NCI-H1694 (cell line): Measurements from ENCODE around the gene TNFSF8.

Source experiments
- DNase-seq: peaks from one replicate; lab custom pipeline; 2025; lab: John Stamatoyannopoulos, UW

Gene TNFSF8, protein sequence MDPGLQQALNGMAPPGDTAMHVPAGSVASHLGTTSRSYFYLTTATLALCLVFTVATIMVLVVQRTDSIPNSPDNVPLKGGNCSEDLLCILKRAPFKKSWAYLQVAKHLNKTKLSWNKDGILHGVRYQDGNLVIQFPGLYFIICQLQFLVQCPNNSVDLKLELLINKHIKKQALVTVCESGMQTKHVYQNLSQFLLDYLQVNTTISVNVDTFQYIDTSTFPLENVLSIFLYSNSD

GRCh38 chr9:114930056-114930812, at the start of gene TNFSF8:
Gene TNFSF8 (minus strand): TSS chr9:114930591. CDS start chr9:114930303, 288 bp downstream.
- DNase-seq: no peak

GRCh38 chr9:114973216-114973615, 42.8 kb upstream of the TNFSF8 start:
- no peak for DNase-seq

DNA sequence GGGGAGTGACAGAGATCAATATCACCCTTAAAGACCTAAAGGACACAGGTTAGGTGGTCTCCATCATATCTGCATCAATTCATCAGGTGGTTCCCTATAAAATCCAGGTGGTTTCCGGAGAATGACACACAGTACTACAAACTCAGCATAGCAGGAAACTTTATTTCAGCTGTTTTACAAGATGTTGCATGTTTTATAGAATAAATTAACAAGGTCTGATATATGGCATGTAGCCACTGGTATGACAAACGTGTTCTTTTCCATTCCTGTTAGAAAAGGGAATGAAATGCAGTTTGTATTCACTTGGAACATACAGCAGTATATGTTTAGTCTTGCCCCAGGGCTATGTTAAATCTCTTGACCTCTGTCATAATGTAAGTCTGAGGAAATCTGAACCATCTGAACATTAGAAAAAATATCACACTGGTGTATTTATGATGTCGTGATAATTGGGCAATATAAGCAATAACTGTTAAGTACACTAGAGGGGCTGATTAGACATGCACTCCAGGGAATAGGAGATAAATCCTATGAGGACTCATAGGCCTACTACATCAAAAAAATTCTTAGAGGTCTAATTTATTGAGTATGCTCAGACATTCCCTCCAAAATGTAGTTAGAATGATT, 42.2 kb upstream of the TNFSF8 start:
- no peak for DNase-seq

DNA sequence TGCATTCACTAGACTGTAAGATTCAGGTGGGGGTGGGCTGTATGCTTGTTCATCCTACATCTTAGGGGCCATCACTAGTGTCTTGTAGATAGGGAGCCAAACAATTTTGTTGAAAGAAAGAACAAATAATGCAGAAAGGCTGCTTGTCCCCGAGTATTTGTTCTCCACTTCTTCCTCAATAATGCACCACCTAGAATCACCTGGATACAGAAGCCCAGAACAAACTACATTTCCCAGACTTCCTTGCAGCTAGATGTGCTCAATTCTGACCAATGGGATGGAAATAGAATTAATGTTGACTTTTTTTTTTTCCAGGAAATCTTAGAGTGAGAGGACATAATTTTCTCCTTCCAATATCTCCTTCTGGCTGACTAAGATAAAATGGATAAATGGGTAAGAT, 38.9 kb upstream of the TNFSF8 start:
- DNase-seq: no peak

DNA sequence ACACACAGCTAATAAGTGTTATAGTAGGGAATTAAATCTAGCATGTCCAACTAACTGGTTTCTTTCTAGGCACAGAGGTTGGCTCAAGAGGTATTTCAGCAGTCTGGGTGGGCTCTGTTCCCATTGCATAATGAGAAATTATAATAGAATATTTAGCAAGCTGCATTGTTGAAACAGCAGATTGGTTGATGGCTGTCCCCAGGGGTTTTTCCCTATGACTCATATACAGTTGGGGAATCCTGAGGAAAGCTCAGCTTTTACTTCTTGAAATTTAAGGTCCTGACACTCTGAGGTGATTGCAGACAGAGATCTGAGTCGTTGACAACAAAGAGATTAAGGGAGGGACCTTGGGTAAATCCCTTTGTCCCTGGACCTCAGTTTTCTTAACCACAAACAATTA, 38.3 kb upstream of the TNFSF8 start:
- DNase-seq: no peak

- DNase-seq: no peak
Measured at GRCh38 chr9:114965564-114965963, 35.2 kb upstream of the TNFSF8 start.

GRCh38 chr9:114962809-114963208, 32.4 kb upstream of the TNFSF8 start:
- no peak for DNase-seq

DNA sequence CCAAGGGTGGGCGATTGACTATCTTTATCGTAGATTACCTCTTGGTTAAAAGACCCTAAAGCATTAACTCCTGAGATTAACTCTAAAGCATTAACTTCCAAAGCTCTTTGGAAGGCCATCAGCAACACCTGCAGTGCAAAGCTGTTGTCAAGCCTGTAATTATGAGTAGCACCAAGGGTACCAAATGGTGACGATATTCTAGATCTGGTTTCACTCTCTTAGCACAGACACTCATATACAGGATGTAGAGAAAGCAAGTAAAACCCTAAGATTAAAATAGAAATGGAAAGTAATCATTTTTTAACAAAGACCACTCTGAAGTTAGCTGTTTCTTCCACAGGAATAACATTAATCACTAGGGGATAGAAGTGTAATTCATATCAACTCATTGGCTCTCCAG, 29.9 kb upstream of the TNFSF8 start:
- no peak for DNase-seq

GRCh38 chr9:114958844-114959235, 28.4 kb upstream of the TNFSF8 start:
- no peak for DNase-seq

- DNase-seq: no peak
Measured at GRCh38 chr9:114958021-114958843, 27.8 kb upstream of the TNFSF8 start.

DNA sequence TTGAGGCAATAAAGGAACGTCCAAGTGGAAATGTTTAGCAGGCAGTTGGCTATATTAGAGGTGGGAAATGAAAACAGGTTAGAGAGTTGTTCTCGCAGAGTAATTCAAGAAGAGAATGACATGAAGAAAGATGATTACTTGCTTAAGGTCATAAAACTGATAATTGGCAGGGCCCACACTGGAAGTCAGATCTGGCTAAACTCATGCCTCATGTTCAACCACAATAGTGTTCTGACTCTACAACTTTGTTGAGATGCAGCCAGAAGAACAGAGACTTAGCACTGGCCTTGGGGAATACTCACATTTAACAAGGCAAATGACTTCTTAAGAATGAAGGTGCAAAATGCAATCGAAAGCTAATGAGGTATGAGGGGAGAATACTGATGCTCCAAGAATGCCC, 27.2 kb upstream of the TNFSF8 start:
- DNase-seq: no peak

GRCh38 chr9:114954956-114955582, 24.7 kb upstream of the TNFSF8 start:
- no peak for DNase-seq

- DNase-seq: no peak
Measured at GRCh38 chr9:114953959-114954358, 23.6 kb upstream of the TNFSF8 start.

DNA sequence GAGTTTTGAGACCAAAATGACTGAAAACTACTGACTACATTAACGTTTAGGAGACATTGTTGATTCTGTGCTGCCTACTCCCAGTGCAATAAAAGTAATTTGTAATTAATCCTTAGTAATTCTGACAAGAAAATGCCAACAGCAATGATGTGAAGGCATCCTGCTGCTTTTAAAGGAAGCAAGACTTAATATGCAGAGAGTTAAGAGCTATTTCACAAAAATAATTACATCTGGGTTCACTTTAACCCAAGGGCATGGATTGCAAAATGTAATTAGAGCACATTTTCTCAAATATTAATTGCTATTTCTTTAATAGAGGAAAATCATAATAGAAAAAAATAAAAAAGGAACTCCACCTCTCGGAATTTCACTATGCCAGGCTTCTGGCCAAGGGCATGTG, 22.7 kb upstream of the TNFSF8 start:
- no peak for DNase-seq

- no peak for DNase-seq
Measured at GRCh38 chr9:114950761-114951160, 20.4 kb upstream of the TNFSF8 start.

- no peak for DNase-seq
Measured at GRCh38 chr9:114947058-114947457, 16.7 kb upstream of the TNFSF8 start.

GRCh38 chr9:114945616-114946412, 15.4 kb upstream of the TNFSF8 start:
- DNase-seq: no peak

- no peak for DNase-seq
Measured at GRCh38 chr9:114941376-114941775, 11.0 kb upstream of the TNFSF8 start.

DNA sequence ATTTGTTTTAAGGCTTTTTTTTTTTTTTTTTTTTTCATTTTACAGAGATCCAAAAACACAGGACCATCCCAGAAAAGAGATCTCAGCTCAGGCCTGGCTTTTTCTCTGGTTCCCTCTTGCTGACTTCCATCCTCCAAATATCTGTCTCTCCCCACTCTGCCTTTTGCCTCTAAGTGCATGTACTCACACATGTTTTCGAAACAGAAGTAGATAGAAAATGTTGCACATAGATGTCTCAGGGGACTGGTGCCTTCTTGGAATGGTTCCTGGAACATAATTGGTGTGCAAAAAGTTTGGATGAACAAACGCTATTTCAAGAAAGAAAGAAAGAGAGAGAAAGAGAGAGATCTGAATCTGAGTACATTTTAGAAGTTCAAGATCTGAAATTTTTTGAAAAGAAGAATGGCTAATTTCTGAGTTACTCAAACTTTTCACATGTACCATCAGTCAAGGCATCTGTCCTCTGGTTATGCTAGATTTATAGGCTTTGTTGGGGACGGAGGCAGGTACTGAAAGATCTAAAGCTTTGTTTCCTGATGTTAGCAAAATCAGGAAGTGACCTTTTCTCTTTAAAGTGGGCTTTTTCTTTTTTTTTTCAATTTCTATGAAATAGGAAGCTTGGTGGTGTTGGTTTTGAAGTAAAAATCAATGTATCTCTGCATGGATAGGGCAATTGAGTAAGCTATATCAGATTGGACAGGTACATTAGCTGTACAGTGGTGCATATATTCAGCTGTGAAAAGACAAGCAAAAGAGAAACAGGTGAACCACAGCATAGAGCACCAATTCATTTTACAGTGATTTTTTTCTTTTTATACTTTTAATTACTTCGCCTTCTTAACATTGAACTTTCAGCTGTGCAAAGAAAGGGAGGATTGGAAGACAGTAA, 8.5 kb upstream of the TNFSF8 start:
- no peak for DNase-seq

DNA sequence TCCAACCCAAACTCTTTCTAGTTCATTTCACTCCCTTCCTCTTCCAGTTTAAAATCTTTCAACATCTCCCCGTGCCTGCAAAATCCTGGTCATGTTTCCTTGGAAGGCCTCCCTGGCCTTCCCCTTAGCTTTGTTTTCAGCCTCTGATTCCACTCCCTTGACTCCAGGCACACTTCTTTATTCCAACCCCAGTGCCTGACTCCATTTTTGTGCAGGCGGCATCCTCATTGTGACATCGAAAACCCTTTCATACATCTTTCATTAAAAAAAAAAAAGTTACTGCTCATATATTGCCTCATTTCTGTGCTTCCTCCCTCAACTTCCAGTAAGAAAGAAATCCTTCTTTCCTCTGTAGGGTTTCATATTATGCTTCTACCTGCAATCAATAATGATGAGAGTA, 7.1 kb upstream of the TNFSF8 start:
- no peak for DNase-seq
